ENCODE measurements around the gene SGTB. TPM values are rescaled to one million over a fixed set of nuclear protein-coding genes. Genes with fewer than 3 reads are reported as not detected.
A peak's percentile ranks its signal among the peaks of the same experiment; 100 is the strongest.
"Not testable (repeated sequence)": the region's sequence is repeated elsewhere in the genome, so short reads cannot be mapped to it uniquely, and the experiment has no call there.

Gene SGTB
- total RNA-seq, 6 donors from 2014 or later = 5.2 to 9.8 (median 8.0) TPM

GRCh38 chr5:65624025-65624570 lies 97.8 kb downstream of the SGTB start, which contains the start of gene TRIM23:
TSS of gene TRIM23 (minus strand) at chr5:65624333. CDS start at chr5:65624274, 59 bp downstream.
- WGBS, 2 donors = 0 to 1% methylated on average over 32 of the region's 32 CpGs
- peaks cover 0 to 7% (median 0%) of the 10 kb centered on the region in 4 donors for H3K36me3 ChIP-seq
- H3K27me3 ChIP-seq = no peaks in the 10 kb centered on the region
- peak in 3 of 4 donors; percentile 33 to 67 (median 50) for TF ChIP-seq POLR2A (IDR thresholded peaks at IDR 0.05)
- TF ChIP-seq POLR2AphosphoS5 (IDR thresholded peaks at IDR 0.05) = peak in 1 of 2 donors; percentile 80
- TF ChIP-seq EP300 (IDR thresholded peaks at IDR 0.05) = no peak
- peak in 2 of 6 experiments; percentile 15 to 24 for TF ChIP-seq CTCF (IDR thresholded peaks at IDR 0.05)
- peak within 1 kb of the TSS; percentile 79 to 89 (median 88) for H3K27ac ChIP-seq
- peaks cover 25 to 37% (median 34%) of the 10 kb centered on the region in 4 donors for H3K4me1 ChIP-seq
- H3K4me3 ChIP-seq = peak within 1 kb of the TSS; percentile 73 to 93 (median 86)
- peak; percentile 96 for DNase-seq
- no peaks in the 10 kb centered on the region for H3K9me3 ChIP-seq
- peak; percentile 100 for ATAC-seq (ENCODE audit: low FRiP score in 2 of 2)

GRCh38 chr5:65623482-65623881 lies 98.4 kb downstream of the SGTB start:
- Histone ChIP-seq H3K27me3 (no peaks in the 10 kb centered on the region), H3K9me3 (no peaks in the 10 kb centered on the region), H3K4me1 (peaks cover 30 to 37% (median 34%) of the 10 kb centered on the region in 4 donors), H3K27ac (peak overlapping the region; percentile 79 to 89 (median 88)), H3K4me3 (peak overlapping the region; percentile 73 to 93 (median 86)), H3K36me3 (peaks cover 0 to under 1% (median 0%) of the 10 kb centered on the region in 4 donors)
- no peak for TF ChIP-seq POLR2AphosphoS5 (IDR thresholded peaks at IDR 0.05)
- TF ChIP-seq EP300 (IDR thresholded peaks at IDR 0.05) = no peak
- TF ChIP-seq POLR2A (IDR thresholded peaks at IDR 0.05) = no peak
- no peak for TF ChIP-seq CTCF (IDR thresholded peaks at IDR 0.05)
- DNase-seq = no peak
- no peak for ATAC-seq (ENCODE audit: low FRiP score in 2 of 2)
- WGBS, 2 donors = 7 to 12% methylated on average over 9 of the region's 9 CpGs

GRCh38 chr5:65621961-65622360 lies 99.9 kb downstream of the SGTB start:
- not testable (repeated sequence) for DNase-seq; H3K9me3 ChIP-seq; H3K27ac ChIP-seq; H3K27me3 ChIP-seq; H3K36me3 ChIP-seq; H3K4me3 ChIP-seq; ATAC-seq (ENCODE audit: low FRiP score in 2 of 2)
- 80 to 91% methylated on average over 4 of the region's 4 CpGs for WGBS, 2 donors
- H3K4me1 ChIP-seq = peaks cover 30 to 37% (median 34%) of the 10 kb centered on the region in 4 donors

- no peak overlapping the region for H3K4me3 ChIP-seq
- TF ChIP-seq CTCF (IDR thresholded peaks at IDR 0.05) (no peak), POLR2A (IDR thresholded peaks at IDR 0.05) (no peak), EP300 (IDR thresholded peaks at IDR 0.05) (no peak), POLR2AphosphoS5 (IDR thresholded peaks at IDR 0.05) (no peak)
- ATAC-seq (ENCODE audit: low FRiP score in 2 of 2) = no peak
- DNase-seq = no peak
- H3K27me3 ChIP-seq = no peaks in the 10 kb centered on the region
- no peak overlapping the region for H3K27ac ChIP-seq
- H3K9me3 ChIP-seq = no peaks in the 10 kb centered on the region
- H3K36me3 ChIP-seq = peaks cover 0 to 20% (median 3%) of the 10 kb centered on the region in 4 donors
- H3K4me1 ChIP-seq = peaks cover 20 to 25% (median 21%) of the 10 kb centered on the region in 4 donors
- WGBS, 2 donors = 88 to 89% methylated on average over 4 of the region's 4 CpGs
Observed at GRCh38 chr5:65620021-65620420, 101.9 kb downstream of the SGTB start.

Other genes starting within 250 kb of the SGTB start
- gene ADAMTS6, start 240.2 kb downstream of the SGTB start, total RNA-seq = 10 to 100 TPM in 2 of 6 donors, 1 to 10 TPM in 4; 2.2 to 19.4 (median 6.5) TPM
- 10 to 100 TPM in 1 of 6 donors, 1 to 10 TPM in 4, not detected in 1; 2.3 to 23.0 (median 4.3) TPM for gene CENPK, start 158.9 kb downstream of the SGTB start, total RNA-seq
- 10 to 100 TPM; 29.0 to 87.9 (median 35.5) TPM for gene PPWD1, start 158.8 kb downstream of the SGTB start, total RNA-seq
- 10 to 100 TPM in 5 of 6 donors, 1 to 10 TPM in 1; 9.4 to 20.5 (median 15.0) TPM for gene TRIM23, start 97.8 kb downstream of the SGTB start, total RNA-seq
- gene SHLD3, start 97.1 kb downstream of the SGTB start, total RNA-seq = 1 to 10 TPM in 5 of 6 donors, under 1 TPM in 1; 0.67 to 6.4 (median 3.4) TPM
- gene TRAPPC13, start 97.1 kb downstream of the SGTB start, total RNA-seq = 10 to 100 TPM; 16.1 to 27.4 (median 21.8) TPM
- 10 to 100 TPM in 4 of 6 donors, 1 to 10 TPM in 2; 4.2 to 20.8 (median 13.1) TPM for gene NLN, start 96 bp upstream of the SGTB start, total RNA-seq
- gene ERBIN, start 204.5 kb upstream of the SGTB start, total RNA-seq = 100 to 1,000 TPM in 1 of 6 donors, 10 to 100 TPM in 5; 21.0 to 111 (median 58.2) TPM